Cardiac muscle cell (in vitro differentiated cells and primary cell): ENCODE measurements around the gene P4HA2. TPM values are rescaled to one million over a fixed set of nuclear protein-coding genes. Genes with fewer than 3 reads are reported as not detected.

Source experiments
- DNase-seq, 2 donors: peaks; one replicate each; pipeline versions ENCODE4 v3.0.0 to v3.0.0-alpha.2; 2010 to 2017; ENCODE audit warnings: low read depth in 1 of 2, low spot score in 1 of 2
- H3K27ac ChIP-seq: fragments of 200-600 bp; sonication (generic); 2 replicates; pipeline ENCODE4 v1.5.1; 2016
- H3K27me3 ChIP-seq: fragments of 200-600 bp; sonication (generic); 2 replicates; pipeline ENCODE4 v1.6.0; 2016; ENCODE audit warnings: control low read depth
- H3K36me3 ChIP-seq: fragments of 200-600 bp; sonication (generic); 2 replicates; pipeline ENCODE4 v1.5.1; 2016; ENCODE audit warnings: control low read depth
- H3K4me1 ChIP-seq: fragments of 200-600 bp; sonication (generic); 2 replicates; pipeline ENCODE4 v1.8.1; 2017; ENCODE audit warnings: low read depth, mild to moderate bottlenecking, mixed run types
- H3K4me3 ChIP-seq: fragments of 200-600 bp; sonication (generic); 2 replicates; pipeline ENCODE4 v1.5.1; 2016; ENCODE audit warnings: mild to moderate bottlenecking
- H3K9me3 ChIP-seq: fragments of 200-600 bp; sonication (generic); 2 replicates; pipeline ENCODE4 v1.5.1; 2017; ENCODE audit warnings: low read depth, mild to moderate bottlenecking, control low read depth
- CTCF ChIP-seq: IDR thresholded peaks from 2 replicates; pipeline ENCODE4 v1.5.1; 2012; ENCODE audit warnings: low read depth, mild to moderate bottlenecking, low read length
- polyA plus RNA-seq: library from polyadenylated mRNA; unstranded; fragments of >200 nt; fragmentation: Nextera tagmentation; extraction: Ambion mirVana; gene quantifications from 2 replicates; pipeline ENCODE4 v1.2.1, GENCODE V29; 2016
- total RNA-seq: library from RNA; depleted of rRNA; stranded (reverse); fragments of >200 nt; gene quantifications from 2 replicates; pipeline ENCODE4 v1.2.3, GENCODE V29; 2016

Gene P4HA2
- total and polyA plus RNA-seq, 2 experiments from 2014 or later, result 41.0 to 65.5 TPM

- Histone ChIP-seq H3K27ac (no peak overlapping the region), H3K27me3 (no peaks in the 10 kb centered on the region), H3K36me3 (no peaks in the 10 kb centered on the region), H3K4me3 (no peak overlapping the region), H3K9me3 (no peaks in the 10 kb centered on the region), H3K4me1 (peaks cover 9% of the 10 kb centered on the region)
- TF ChIP-seq CTCF, result no peak
- DNase-seq, result no peak
Measured at GRCh38 chr5:132223861-132224260, 3.8 kb downstream of the P4HA2 start.

- TF ChIP-seq CTCF, result no peak
- no peaks in the 10 kb centered on the region for H3K9me3 ChIP-seq
- no peak overlapping the region for H3K27ac ChIP-seq
- DNase-seq, result no peak
- no peak overlapping the region for H3K4me3 ChIP-seq
- H3K36me3 ChIP-seq, result no peaks in the 10 kb centered on the region
- no peaks in the 10 kb centered on the region for H3K27me3 ChIP-seq
- H3K4me1 ChIP-seq, result peaks cover 9% of the 10 kb centered on the region
Measured at GRCh38 chr5:132222649-132223038, 5.0 kb downstream of the P4HA2 start.

GRCh38 chr5:132221781-132222648 lies 5.6 kb downstream of the P4HA2 start:
- DNase-seq, result peak in 1 of 2 donors; percentile 81
- H3K9me3 ChIP-seq, result no peaks in the 10 kb centered on the region
- peaks cover 9% of the 10 kb centered on the region for H3K4me1 ChIP-seq
- TF ChIP-seq CTCF, result no peak
- H3K36me3 ChIP-seq, result no peaks in the 10 kb centered on the region
- no peak overlapping the region for H3K27ac ChIP-seq
- H3K4me3 ChIP-seq, result no peak overlapping the region
- H3K27me3 ChIP-seq, result no peaks in the 10 kb centered on the region

- no peak for TF ChIP-seq CTCF
- H3K4me3 ChIP-seq, result no peak overlapping the region
- peaks cover 4% of the 10 kb centered on the region for H3K4me1 ChIP-seq
- peak in 1 of 2 donors; percentile 17 for DNase-seq
- no peak overlapping the region for H3K27ac ChIP-seq
- no peaks in the 10 kb centered on the region for H3K27me3 ChIP-seq
- no peaks in the 10 kb centered on the region for H3K36me3 ChIP-seq
- no peaks in the 10 kb centered on the region for H3K9me3 ChIP-seq
Measured at GRCh38 chr5:132220491-132220890, 7.2 kb downstream of the P4HA2 start.

GRCh38 chr5:132219981-132220380 lies 7.7 kb downstream of the P4HA2 start:
- Histone ChIP-seq H3K9me3 (no peaks in the 10 kb centered on the region), H3K4me3 (no peak overlapping the region), H3K27me3 (no peaks in the 10 kb centered on the region), H3K4me1 (no peaks in the 10 kb centered on the region), H3K36me3 (no peaks in the 10 kb centered on the region), H3K27ac (no peak overlapping the region)
- TF ChIP-seq CTCF, result no peak
- DNase-seq, result no peak
